ENCODE data around the gene MPZL2.

The MPZL2 gene

GRCh38 chr11:118219244-118219643, 44.9 kb downstream of the MPZL2 start:
- no peak for DNase-seq (ENCODE audit: low read depth)

DNA sequence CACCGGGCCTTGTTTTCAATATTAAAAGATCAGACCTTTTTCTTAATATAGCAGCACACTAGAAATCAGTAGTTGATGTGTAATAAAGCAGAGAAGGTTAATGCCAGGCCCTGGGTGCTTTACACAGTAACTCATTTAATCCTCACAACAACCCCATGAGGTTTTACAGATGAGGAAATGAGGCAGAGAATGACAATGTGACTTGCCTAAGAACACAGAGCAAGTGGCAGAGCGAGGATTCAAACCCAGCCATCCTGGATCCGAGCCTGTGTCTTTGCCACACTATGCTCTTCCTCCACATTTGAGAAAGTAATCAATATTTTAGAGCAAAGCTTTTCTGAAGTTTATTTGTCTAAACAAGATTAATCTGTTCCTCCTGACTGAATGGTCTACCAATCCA, 46.5 kb downstream of the MPZL2 start:
- no peak for DNase-seq (ENCODE audit: low read depth)

GRCh38 chr11:118216621-118217481, 47.2 kb downstream of the MPZL2 start:
- no peak for DNase-seq (ENCODE audit: low read depth)

DNA sequence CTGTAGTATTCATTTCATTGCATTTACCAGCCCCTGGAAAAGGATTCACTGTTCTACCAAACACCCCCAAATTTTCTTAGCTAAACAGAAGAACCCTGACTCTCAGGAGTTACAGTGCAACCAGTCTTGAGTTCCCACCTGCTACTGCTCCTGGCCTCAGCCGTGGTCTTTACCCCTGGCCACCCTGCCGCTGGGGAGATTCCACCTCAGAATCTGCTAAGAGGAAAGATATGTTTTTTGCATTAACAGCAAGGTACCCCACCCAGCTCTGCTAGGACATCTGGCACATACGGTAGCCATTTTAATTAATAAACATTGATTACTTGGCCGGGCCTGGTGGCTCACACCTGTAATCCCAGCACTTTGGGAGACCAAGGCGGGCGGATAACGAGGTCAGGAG, 48.3 kb downstream of the MPZL2 start:
- no peak for DNase-seq (ENCODE audit: low read depth)

DNA sequence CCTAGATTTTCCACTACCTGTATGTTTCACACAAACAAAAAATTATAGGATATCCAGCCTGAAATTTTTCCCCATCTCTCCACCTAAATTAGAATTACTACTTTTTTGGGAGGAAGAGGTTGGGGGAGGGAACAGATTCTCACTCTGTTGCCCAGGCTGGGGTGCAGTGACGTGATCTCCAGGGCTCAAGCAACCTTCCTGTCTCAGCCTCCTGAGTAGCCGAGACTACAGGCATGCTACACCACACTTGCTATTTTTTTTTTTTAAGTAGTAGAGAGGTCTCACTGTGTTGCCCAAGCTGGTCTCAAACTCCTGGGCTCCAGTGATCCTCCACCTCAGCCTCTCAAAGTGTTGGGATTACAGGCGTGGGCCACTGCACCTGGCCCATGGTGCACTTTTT, 48.8 kb downstream of the MPZL2 start:
- DNase-seq (ENCODE audit: low read depth), result no peak

DNA sequence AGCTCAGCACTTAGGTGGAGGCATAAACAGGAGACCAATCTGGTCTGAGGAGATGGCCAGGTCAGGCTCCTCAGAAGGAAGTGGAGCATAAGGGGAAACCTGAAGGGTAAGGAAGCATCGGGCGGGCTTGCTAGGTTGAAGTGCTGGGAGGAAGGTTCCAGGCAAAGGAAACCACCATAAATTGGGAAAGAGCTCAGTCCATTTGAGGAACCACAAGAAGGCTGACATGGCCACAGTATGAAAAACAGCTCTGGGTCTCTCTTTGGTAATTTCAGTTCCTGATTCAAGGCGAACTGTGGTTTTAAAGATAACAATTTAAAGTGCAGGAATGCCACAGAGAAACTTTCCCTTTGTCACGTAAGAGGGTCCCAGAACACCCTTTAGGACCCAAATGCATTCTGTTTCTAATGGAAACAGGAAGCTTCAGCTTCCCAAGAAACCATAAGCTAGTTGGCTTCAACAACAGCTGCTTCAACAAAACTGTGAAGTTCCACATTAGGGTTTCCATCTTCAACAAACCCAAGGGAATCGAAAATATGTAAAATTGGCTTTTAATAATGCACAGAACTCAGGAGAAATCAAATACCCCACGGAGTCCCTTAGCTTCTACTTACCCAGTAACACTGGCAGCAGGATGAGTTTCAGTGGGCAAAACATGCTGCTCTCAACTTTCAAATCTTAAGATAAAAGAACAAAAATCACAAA, 49.7 kb downstream of the MPZL2 start:
- no peak for DNase-seq (ENCODE audit: low read depth)

- DNase-seq (ENCODE audit: low read depth), result no peak
Observed at GRCh38 chr11:118213781-118214180, 50.3 kb downstream of the MPZL2 start.

DNA sequence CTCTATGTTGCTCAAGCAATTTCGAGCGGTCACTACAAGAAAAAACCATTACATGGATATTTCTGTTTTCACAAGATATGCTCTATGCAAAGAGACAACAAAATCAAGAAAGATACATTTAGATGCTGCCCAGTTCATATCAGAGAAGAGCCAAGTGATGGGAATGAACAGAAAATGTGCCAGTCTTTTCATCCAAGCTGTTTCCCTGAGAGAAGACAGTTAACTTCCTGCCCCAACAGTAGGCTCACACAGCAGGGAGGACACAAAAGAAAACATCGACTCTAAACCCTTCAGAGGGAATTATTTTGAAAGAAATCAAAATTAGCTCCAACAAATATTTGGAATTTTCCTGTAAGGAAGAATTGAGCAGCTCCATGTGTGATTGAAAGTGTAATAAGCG, 50.9 kb downstream of the MPZL2 start:
- DNase-seq (ENCODE audit: low read depth), result no peak

DNA sequence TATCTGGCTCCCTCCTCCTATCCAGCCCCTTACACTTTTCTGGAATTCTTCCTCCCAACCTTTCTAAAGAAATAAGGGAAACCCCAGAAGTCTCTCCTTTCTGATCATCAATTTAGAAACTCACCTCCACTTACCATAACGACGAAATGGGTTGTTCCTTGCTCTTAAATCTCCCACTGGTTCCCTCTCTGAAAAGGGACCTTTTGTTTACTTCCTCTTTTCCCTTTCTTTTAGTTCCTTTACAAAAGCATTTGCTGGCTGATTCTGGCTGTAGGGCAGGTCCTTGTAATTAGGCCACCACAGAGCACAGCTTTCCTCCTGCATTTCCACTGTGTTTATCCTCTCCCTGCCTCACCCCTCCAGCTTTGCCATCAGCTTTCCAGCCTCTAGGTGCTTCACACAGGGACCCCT, 51.3 kb downstream of the MPZL2 start:
- DNase-seq (ENCODE audit: low read depth), result no peak

- DNase-seq (ENCODE audit: low read depth), result no peak
Observed at GRCh38 chr11:118212131-118212725, 51.9 kb downstream of the MPZL2 start.

- no peak for DNase-seq (ENCODE audit: low read depth)
Observed at GRCh38 chr11:118211006-118211405, 53.1 kb downstream of the MPZL2 start.

DNA sequence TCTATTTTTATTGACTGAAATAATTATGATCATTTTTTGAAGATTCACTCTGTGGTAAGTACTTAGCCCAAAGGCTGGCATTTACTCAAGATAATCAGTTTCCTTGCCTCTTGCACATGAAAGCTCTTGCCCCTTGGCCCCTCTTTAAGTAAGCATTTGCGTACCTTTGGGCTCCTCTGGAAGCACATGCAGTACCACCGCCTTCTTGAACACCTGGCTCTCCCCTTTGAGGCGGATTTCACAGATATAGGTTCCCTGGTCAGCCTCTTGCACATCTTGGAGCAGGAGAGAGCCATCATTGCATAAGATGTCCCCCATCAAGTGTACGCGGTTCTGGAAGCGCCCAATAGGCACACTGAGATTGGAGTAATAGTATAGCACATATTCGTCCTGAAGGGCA, 53.8 kb downstream of the MPZL2 start:
- no peak for DNase-seq (ENCODE audit: low read depth)

DNA sequence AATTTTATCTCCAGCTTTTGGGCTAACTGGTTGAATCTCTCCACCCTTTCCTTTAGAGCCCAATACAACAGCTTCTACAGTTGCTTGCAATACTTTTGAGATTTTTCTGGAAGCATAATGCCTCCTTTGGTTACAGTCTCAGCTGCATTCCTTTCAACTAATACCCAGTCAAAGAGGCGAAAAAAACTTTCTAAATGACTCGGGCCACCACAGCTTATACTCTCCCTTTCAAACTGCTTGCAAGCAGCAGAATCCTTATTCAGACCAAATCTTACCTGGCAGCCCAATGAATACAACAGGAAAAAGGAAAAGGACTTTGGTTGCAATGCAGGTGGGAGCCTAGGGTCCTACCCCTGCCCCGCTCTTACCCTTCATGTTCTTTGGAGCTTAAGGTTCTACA, 55.1 kb downstream of the MPZL2 start:
- DNase-seq (ENCODE audit: low read depth), result no peak

DNA sequence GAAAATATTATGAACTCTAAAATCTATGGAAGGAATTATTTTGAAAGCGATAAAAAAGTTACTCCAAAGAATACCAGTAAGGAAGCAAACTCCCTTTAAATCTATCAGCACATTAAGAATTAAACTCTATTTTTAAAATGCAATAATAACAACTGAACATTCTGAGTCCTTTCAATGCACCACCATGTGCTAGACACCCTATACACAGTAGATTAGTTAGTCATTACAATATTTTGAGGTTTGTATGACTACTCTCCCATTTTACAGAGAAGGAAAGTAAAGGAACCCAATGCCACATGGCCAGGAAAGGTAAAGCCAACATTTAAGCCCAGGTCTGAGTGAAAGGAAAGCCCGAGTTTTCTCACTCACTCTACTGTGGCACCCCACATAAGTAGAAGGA, 57.0 kb downstream of the MPZL2 start:
- no peak for DNase-seq (ENCODE audit: low read depth)

DNA sequence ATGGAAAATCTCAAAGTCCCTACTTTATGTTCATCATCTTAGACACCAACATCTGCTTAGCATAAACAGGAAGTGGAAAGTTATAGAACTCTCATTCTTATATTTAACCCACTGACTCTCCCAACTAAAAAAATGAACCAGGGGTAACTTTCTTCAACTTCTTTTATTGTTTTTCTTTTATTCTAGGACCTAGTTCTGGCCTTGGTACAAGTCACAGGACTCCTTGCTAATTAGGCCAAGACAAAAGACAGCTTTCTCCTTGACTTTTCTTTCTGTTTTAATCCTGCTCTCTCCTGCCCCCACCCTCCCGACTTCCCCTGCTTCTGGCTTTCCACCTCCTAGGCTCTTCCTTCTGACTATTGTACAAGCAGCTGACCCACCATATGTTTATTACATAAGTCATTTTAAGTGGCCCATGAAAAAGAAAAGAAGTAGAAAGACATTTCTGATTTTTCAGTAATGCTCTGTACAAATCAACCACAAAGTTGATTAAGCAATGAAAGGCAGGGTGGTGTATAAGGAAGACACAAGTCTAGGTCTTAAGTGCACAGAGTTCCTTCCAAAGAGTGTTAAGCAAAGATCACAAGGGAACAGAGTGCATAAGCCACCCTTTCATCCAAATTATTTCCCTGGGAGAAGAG, 57.6 kb downstream of the MPZL2 start:
- DNase-seq (ENCODE audit: low read depth), result no peak

DNA sequence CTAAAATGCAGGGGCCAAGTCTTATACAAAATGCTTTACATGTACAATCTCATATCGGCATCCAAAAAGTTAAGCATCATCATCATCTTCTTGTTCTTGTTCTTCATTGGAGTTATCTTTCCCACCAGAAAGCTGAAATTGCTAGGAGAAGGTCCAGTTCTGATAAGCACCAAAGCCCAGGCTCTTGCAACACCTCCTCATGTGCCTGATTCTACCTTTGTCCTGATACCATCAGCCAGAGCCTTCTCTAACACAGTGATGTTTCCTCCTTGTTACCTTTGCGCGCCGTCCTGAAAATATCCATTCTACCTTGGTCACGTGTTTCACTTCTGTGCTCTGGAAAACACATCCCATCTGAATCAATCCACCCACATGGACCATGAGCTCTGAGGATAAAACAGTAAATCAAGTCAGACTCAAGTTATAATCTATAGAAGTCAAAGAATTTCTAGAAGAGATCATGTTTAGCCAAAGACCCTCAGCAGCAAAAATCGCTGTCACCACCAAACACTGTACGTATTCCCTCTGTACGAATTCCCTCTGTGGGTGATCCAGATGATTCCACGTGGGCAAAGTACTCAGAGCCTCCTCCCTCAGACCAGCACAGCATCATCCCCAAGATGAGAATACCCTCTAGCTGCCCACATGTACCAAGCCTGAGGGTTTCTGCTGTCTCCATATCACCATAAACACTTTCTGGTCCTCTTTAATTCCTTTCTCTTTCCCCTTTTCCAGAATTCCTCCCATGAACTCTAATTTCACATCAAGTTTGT, 58.3 kb downstream of the MPZL2 start:
- no peak for DNase-seq (ENCODE audit: low read depth)

All from stimulated activated CD8-positive, alpha-beta memory T cell treated with anti-CD3 and anti-CD28 coated beads, Interleukin-15, amount 100 ng/mL, for 24 hours (primary cell).